Neural crest cell (in vitro differentiated cells): ENCODE data around the gene ZNF385B. TPM values are rescaled to one million over a fixed set of nuclear protein-coding genes. Genes with fewer than 3 reads are reported as not detected.

Experiments
- DNase-seq: peaks from one replicate; pipeline ENCODE4 v3.0.0; 2021; ENCODE audit warnings: low read depth, mixed read lengths, low spot score
- H3K27ac Mint-ChIP-seq: one replicate; pipeline ENCODE4 v1.8.0; 2021; ENCODE audit warnings: mild to moderate bottlenecking, mixed read lengths; ENCODE audit not compliant: unreplicated experiment
- H3K27me3 Mint-ChIP-seq: 2 replicates; pipeline ENCODE4 v1.8.0; 2021; ENCODE audit warnings: low read depth, mild to moderate bottlenecking, mixed read lengths
- H3K36me3 Mint-ChIP-seq: 2 replicates; pipeline ENCODE4 v1.8.0; 2021; ENCODE audit warnings: low read depth, mild to moderate bottlenecking, mixed read lengths
- H3K4me1 Mint-ChIP-seq: 2 replicates; pipeline ENCODE4 v1.8.0; 2021; ENCODE audit warnings: mixed read lengths
- H3K4me3 Mint-ChIP-seq: one replicate; pipeline ENCODE4 v1.8.0; 2021; ENCODE audit warnings: mild to moderate bottlenecking, mixed read lengths
- H3K9me3 Mint-ChIP-seq: 2 replicates; pipeline ENCODE4 v1.8.0; 2021; ENCODE audit warnings: mixed read lengths
- CTCF ChIP-seq: fragments of 200-600 bp; sonication (generic); conservative IDR thresholded peaks from 2 replicates; pipeline ENCODE4 v1.5.0; 2021; ENCODE audit warnings: antibody characterized with exemption, mild to moderate bottlenecking
- total RNA-seq: library from RNA; stranded (reverse); gene quantifications from 2 replicates; pipeline ENCODE4 v1.2.1, GENCODE V29; 2021

The ZNF385B gene
- total RNA-seq, 1 donor from 2014 or later, result 2.1 TPM

GRCh38 chr2:179677746-179678505 lies 183.5 kb downstream of the ZNF385B start:
- DNase-seq, result no peak
- no peaks in the 10 kb centered on the region for H3K27me3 Mint-ChIP-seq
- H3K9me3 Mint-ChIP-seq, result peaks cover 4% of the 10 kb centered on the region
- H3K4me3 Mint-ChIP-seq, result no peak overlapping the region
- no peaks in the 10 kb centered on the region for H3K36me3 Mint-ChIP-seq
- TF ChIP-seq CTCF, result no peak
- no peak overlapping the region for H3K27ac Mint-ChIP-seq
- H3K4me1 Mint-ChIP-seq, result peaks cover 20% of the 10 kb centered on the region

- Mint-ChIP-seq H3K4me3 (no peak overlapping the region), H3K4me1 (peaks cover 20% of the 10 kb centered on the region), H3K36me3 (no peaks in the 10 kb centered on the region), H3K9me3 (peaks cover 4% of the 10 kb centered on the region), H3K27ac (no peak overlapping the region), H3K27me3 (no peaks in the 10 kb centered on the region)
- TF ChIP-seq CTCF, result no peak
- DNase-seq, result no peak
These were observed 184.2 kb downstream of the ZNF385B start for GRCh38 chr2:179677077-179677688.

- Mint-ChIP-seq H3K36me3 (no peaks in the 10 kb centered on the region), H3K4me1 (peaks cover 20% of the 10 kb centered on the region), H3K27ac (no peak overlapping the region), H3K9me3 (peaks cover 4% of the 10 kb centered on the region), H3K4me3 (no peak overlapping the region), H3K27me3 (no peaks in the 10 kb centered on the region)
- no peak for TF ChIP-seq CTCF
- DNase-seq, result no peak
These were observed 186.0 kb downstream of the ZNF385B start for GRCh38 chr2:179675435-179675834.

DNA sequence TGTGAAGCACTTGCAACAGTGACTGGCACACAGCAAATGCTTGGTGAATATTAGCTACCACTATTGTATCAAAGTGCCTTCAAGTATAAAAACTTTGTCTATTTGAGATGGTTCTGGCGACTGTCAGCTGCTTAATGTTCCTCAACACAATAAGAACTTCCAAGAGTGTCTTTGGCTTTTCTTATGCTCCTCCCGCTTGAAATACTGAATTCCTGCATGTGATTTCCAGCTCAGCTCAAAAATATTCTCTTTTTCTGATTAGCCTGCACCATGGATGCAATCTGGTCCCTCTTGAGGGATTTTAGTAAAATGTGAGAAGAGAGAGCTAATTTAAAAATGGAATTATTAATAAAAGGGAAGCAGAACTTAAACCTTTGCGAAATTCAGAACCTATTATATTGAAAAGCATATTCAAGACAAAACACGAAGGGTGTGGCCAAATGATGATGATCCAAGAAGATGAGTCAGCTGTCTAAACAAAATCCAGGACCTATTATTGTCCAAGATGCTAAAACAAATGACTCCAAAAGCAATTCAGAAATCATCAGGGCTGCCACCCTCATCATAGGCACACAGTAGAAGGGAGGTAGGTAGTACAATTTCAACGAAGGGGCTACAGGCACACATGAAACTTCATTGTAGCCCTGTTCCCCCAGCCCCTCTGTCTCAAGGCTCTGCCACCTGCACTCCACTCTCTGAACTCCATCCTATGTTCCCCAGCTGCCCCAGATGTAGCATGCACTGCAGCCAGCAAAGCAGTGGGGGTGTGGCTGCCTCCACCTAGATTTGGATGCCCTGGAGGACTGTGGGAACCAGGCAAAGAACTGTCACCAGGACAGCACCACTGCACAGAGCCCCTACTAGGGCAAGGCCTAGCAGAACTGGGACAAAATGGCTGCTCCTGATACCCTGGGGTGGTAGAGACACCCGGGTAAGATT lies 190.1 kb downstream of the ZNF385B start:
- H3K27me3 Mint-ChIP-seq, result no peaks in the 10 kb centered on the region
- H3K4me1 Mint-ChIP-seq, result peaks cover under 1% of the 10 kb centered on the region
- no peak for DNase-seq
- H3K9me3 Mint-ChIP-seq, result peaks cover 4% of the 10 kb centered on the region
- H3K27ac Mint-ChIP-seq, result no peak overlapping the region
- no peaks in the 10 kb centered on the region for H3K36me3 Mint-ChIP-seq
- TF ChIP-seq CTCF, result no peak
- H3K4me3 Mint-ChIP-seq, result no peak overlapping the region

DNA sequence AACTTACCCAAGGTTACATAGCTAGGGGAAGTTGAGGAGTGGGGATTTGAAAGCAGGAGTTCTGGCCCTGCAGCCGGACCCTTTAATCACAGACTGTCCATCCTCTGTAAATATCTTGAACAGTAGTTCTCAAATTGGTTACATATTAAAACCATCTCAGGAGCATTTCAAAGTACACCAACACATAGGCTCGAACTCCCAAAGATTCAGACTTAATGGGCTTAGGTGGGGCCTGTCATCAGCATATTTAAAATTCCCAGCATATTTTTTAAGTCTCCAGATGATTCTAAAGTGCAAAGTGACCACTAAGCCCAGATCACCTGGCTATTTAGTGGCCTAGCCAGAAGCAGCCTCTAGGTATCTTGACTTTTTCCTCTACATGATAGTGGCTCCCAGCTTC lies 192.2 kb downstream of the ZNF385B start:
- Mint-ChIP-seq H3K27ac (no peak overlapping the region), H3K27me3 (no peaks in the 10 kb centered on the region), H3K36me3 (no peaks in the 10 kb centered on the region), H3K9me3 (peaks cover 2% of the 10 kb centered on the region), H3K4me3 (no peak overlapping the region), H3K4me1 (no peaks in the 10 kb centered on the region)
- DNase-seq, result no peak
- no peak for TF ChIP-seq CTCF
